LNCAP (cell line): ENCODE measurements around the gene LFNG.

Experiments
- CTCF ChIP-seq: fragments of 450-650 bp; IDR thresholded peaks from 2 replicates; pipeline ENCODE4 v1.5.1; 2017; ENCODE audit warnings: mild to moderate bottlenecking

The LFNG gene

GRCh38 chr7:2517678-2518507, 1.7 kb upstream of the LFNG start:
- TF ChIP-seq CTCF = no peak

GRCh38 chr7:2518737-2519118, 846 bp upstream of the LFNG start:
- TF ChIP-seq CTCF = no peak

GRCh38 chr7:2520131-2520760, 672 bp downstream of the LFNG start:
- 0 out of 2 replicates have a peak, but pooled peaks have one; percentile 13 for TF ChIP-seq CTCF

- no peak for TF ChIP-seq CTCF
Measured at GRCh38 chr7:2520761-2521290, 1.3 kb downstream of the LFNG start.

GRCh38 chr7:2521341-2521745, 1.8 kb downstream of the LFNG start:
- TF ChIP-seq CTCF = no peak

- TF ChIP-seq CTCF = no peak
Measured at GRCh38 chr7:2521952-2522591, 2.5 kb downstream of the LFNG start.

- no peak for TF ChIP-seq CTCF
Measured at GRCh38 chr7:2522780-2523433, 3.3 kb downstream of the LFNG start.
